ENCODE measurements around the gene PHC2. TPM values are rescaled to one million over a fixed set of nuclear protein-coding genes. Genes with fewer than 3 reads are reported as not detected.

PHC2 gene
- total RNA-seq, 1 experiment from 2014 or later: 60.7 TPM

DNA sequence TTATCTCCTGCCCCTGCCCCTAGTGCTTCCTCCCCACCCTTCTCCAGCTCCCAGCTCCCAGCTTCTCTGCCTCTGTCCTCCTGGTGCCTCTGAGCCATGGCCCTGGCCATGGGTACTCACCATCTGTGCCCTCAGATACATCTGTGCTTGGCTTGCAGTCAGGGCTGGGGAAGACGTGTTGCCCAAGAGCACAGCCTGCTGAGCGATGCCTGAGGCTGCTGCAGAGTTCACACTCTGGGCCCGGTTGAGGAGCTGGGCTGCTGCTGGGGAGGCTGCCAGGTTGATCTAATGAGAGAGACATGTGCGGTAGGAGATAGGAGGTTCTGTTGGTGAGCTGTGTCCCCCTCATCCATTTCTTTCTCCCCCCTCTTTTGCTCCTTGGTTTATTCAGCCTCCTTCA lies 60.6 kb downstream of the PHC2 start:
- DNase-seq (ENCODE audit: low spot score): no peak

- no peak for DNase-seq (ENCODE audit: low spot score)
Measured at GRCh38 chr1:33369764-33370163, 61.1 kb downstream of the PHC2 start.

GRCh38 chr1:33369081-33369480 lies 61.8 kb downstream of the PHC2 start:
- DNase-seq (ENCODE audit: low spot score): no peak

DNA sequence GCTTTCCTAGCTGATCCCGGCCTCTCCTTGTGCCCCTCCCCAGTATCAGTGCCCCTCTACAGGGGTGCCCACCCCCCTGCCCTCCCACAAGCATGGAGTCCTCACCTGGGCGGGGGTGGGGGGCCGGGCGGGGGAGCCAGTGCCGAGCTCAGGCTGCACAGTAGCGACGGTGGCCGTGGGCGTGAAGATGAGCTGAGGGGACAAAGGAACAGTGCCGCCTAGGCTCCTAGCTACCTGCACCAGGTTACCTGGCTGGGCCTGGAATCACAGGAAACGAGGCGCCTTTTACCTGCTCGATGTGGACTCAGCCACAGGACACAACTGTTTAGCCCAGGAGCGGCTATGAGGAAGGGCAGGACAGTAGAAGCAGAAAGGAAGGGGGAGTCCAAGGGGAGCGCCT lies 62.5 kb downstream of the PHC2 start:
- no peak for DNase-seq (ENCODE audit: low spot score)

- DNase-seq (ENCODE audit: low spot score): peak; percentile 64
Measured at GRCh38 chr1:33367485-33368405, 63.1 kb downstream of the PHC2 start.

DNA sequence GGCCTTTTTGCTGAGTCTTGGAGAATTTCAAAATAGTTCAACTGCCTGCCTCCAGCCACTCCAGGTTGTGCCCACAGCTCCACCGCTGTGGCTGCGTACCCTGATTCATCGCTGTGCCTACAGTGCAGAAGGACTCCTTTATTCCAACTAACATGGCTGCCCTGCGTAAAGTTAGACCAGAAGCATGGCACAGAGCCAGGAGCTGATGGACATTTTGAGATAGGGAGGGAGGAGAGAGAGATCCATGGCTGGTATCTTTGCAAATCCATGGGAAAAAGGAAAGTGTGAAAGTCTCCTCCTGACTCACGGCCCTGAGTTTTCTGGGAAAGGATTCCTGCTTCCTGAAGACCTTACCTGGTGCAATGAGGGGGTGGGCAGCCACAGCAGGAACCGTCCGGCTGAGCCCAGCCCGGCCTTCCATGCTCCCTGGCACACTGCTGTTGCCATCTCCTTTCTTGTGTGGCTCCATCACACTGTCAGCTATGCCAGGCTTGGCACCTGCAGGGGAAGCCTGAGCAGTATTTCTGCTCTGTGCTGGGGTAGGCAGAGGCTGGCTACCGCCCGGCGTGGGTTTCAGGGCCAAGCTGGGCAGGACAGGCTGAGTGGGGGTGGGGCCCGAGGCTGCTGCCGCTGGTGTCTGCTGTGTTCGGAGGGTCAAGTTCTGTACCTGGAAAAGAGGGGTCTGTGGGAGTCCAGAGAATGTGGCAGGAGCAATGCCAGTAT lies 64.0 kb downstream of the PHC2 start:
- no peak for DNase-seq (ENCODE audit: low spot score)

- no peak for DNase-seq (ENCODE audit: low spot score)
Measured at GRCh38 chr1:33365560-33365997, 65.3 kb downstream of the PHC2 start.

DNA sequence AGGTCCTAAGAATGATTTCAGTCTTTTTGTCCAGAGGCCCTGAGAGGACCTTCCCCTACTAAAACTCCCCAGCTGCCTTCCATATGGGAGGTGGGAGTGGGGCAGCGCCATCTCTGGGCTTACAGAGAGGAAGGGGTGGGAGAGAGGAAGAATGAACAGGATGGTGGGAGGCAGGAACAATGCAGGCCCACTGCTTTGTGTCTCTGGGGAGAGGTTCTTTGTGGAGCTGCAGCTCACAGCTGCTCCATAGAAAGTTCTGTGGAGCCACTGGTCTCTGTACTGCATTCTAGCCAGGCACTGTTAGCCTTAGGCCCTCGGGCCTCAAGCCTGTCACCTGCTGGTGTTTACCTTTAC lies 66.4 kb downstream of the PHC2 start:
- no peak for DNase-seq (ENCODE audit: low spot score)

DNA sequence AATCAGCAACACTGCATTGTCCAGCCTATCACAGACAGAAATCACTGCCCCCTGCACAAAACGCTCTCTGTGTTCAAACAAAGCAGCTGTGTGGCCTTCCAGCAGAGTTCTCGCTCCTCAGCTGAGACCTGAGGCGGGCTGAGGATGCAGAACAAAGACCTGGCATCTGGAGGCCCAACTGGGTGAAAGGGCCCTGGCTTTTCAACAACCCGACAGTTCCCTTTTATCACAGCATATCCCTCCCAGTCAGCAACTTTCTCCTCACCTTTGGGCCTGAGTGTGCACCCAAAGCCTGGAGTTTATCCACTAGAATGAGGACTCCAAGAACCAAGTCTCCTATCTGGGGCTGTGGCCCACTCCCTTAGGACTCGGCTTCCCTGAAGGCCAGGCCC lies 67.4 kb downstream of the PHC2 start:
- no peak for DNase-seq (ENCODE audit: low spot score)

- DNase-seq (ENCODE audit: low spot score): no peak
Measured at GRCh38 chr1:33363021-33363420, 67.9 kb downstream of the PHC2 start.

GRCh38 chr1:33361532-33362235 lies 69.2 kb downstream of the PHC2 start:
- DNase-seq (ENCODE audit: low spot score): no peak

DNA sequence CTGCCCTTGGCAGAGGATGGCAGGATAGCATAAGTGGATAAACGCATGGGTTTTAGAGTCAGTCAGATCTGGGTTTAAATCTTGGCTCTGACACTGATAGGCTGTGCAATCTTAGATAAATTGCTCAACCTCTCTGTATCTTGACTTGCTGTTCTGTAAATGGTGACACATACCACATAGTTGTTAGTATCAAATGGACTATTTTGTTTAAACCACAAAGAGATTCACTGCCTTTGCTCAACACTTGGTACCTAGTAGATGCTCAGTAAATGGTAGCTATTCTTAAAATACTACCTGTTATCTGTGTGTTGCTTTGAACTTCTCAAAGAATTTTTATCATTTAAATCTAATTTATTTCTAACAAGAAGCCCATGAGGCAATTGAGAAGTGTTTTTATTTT lies 70.5 kb downstream of the PHC2 start:
- DNase-seq (ENCODE audit: low spot score): no peak

DNA sequence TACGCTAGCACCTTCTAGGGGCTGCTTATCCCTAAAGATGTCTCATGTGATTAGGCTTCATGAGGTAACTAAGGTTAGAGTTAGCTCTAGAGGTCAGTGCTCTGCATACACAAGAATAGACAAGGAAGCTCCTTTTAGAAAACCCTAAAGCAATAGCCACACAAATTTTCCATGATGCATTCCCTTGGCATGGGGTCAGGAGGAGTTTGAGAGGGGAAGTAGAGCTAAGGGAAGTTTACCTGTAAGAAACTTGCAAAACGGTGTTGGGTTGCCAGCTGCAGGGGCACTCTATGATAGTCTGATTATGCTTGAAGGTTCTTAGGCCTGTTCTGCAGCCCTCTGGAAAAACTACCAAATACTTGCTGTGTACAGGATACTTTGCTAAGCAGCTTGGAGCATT lies 71.0 kb downstream of the PHC2 start:
- DNase-seq (ENCODE audit: low spot score): no peak

DNA sequence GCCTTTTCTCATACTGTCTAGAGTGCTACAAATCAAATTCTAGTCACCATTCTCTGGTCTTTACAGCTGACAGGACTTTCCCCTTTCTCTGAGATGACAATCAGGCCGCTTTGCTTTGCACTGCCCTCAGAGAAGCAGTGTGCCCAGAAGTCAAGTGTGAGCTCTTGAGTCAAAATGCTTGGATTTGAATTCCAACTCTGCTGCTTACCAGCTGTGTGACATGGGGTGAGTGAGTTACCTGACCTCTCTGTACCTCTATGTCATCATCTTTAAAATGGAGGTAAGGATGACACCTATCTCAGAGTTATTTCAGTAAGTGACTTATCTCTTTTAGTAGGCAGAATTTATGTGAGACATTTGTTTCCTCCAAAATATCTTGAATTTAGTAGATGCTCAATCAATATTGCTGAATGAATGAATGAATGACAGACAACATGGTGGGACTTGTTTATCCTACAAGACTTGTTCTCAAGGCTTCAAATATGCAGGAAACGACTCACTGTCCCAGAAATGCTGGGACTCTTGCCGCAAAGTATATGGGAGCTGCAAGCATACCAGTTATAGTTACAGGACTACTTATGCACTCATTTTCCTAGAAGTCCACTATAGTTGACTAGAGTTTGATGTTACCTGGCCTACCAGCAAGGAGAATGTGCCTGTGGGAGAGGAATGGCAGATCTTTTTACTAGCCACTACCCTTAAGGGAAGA lies 71.9 kb downstream of the PHC2 start:
- DNase-seq (ENCODE audit: low spot score): no peak

DNA sequence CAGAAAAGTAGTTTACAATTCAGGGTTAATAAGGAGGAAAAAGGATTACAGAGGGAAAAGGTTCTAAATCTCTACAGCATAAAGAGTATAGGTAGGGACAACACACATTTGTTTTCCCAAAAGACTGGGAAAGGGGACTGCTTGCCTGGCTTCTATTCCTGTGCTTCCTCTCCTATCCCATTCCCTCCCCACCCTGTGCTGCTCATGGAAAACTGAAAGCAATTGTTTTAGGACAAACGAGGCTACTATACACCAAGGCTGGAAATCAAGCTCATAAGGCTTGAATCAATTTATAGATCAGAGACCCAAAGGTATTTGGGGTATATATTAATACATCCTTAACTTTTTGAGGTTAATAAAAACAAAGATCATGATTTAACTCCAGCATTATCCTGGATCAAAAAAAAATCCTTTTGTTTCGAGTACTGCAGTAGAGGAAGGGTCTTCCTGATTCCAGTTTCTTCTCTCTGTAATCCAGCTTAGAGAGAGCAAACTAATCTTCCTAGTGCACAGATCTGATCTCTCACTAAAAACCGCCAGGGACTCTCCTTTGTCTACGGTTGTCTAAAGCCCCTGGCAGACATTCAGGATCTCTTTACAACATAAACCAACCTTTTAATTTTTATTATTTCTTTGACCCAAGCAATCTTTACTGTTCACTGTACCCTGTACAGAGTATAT lies 72.6 kb downstream of the PHC2 start:
- no peak for DNase-seq (ENCODE audit: low spot score)

GRCh38 chr1:33357099-33357498 lies 73.8 kb downstream of the PHC2 start:
- DNase-seq (ENCODE audit: low spot score): no peak

DNA sequence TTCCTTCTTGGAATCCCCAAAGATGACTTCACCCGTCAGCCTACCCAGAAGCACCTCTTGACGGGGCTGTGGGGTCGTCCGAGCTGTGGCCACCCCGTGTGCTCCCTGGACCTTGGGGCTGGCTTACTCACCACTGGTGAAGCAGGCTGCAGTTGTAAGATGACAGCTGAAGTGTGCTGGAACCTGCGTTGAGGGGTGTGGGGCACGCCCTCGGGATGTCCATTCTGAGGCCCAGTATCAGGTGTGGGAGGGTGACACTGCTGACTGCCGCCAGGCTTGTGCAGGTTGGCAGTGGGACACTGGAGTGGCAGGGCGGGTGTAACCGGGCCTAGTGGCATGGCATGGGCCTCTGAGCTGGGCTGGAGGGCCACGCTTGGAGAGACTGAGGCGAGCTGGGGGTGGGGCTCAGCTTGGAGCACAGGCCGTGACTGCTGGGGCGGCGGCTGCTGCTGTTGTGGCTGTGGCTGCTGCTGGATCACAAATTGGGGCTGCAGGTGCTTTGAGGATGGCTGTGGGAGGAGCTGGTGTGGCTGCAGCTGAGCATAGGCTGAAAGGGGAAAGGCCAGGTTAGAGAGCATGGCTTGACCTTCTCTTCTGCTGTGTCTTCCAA lies 76.1 kb downstream of the PHC2 start:
- no peak for DNase-seq (ENCODE audit: low spot score)

DNA sequence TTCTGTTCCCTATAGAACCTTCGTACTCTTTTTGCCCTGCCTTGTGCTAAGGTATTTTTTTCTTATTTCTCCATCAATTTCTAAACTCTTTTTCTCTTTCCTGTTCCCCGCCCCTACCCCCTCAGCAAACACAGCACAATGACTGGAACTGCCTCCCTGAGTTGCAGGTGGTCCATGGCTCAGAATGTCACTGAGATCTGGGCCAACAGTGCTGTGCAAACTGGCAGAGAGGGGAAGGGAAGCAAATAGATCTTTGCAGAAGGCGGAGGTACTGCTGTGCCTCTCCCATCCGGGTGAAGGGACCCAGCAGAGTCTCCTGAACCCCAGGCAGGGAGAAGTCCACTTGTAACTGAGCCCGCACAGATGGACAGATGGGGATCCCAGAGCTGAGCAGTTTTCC lies 77.4 kb downstream of the PHC2 start:
- DNase-seq (ENCODE audit: low spot score): no peak

GRCh38 chr1:33351281-33351660 lies 79.6 kb downstream of the PHC2 start:
- DNase-seq (ENCODE audit: low spot score): no peak

GRCh38 chr1:33350611-33351280 lies 80.1 kb downstream of the PHC2 start:
- no peak for DNase-seq (ENCODE audit: low spot score)

Data from H4 (cell line).